SK-N-SH treated with all-trans-retinoic acid at 6 μM for 48 hours (cell line): ENCODE data around the gene QPCT.

ENCODE experiments used
- ATAC-seq: fragments of 200-7000 bp; cut with Tn5 transposase; 3 replicates; pipeline ENCODE4 v1.9.1; 2020; ENCODE audit warnings: mild to moderate bottlenecking, moderate library complexity
- ARNTL ChIP-seq: fragments of 450-650 bp; formaldehyde crosslinking; IDR thresholded peaks from 2 replicates; pipeline ENCODE4 v1.5.0; 2020; ENCODE audit warnings: low read depth, mild to moderate bottlenecking, moderate library complexity, borderline replicate concordance
- BACH2 ChIP-seq: fragments of 250-450 bp; sonication (Bioruptor Pico); IDR thresholded peaks from 2 replicates; pipeline ENCODE4 v1.9.0; 2021; ENCODE audit warnings: mild to moderate bottlenecking, borderline replicate concordance
- CREB5 ChIP-seq: fragments of 250-450 bp; sonication (Bioruptor Pico); IDR thresholded peaks from 2 replicates; pipeline ENCODE4 v1.5.1; 2020; ENCODE audit warnings: low read depth, mild to moderate bottlenecking, moderate library complexity
- CSDC2 ChIP-seq: fragments of 250-450 bp; sonication (Bioruptor Pico); IDR thresholded peaks from 2 replicates; pipeline ENCODE4 v1.5.0; 2020; ENCODE audit warnings: mild to moderate bottlenecking, moderate library complexity
- ESRRG ChIP-seq: fragments of 250-450 bp; sonication (Bioruptor Pico); IDR thresholded peaks from 2 replicates; pipeline ENCODE4 v1.6.1; 2021; ENCODE audit warnings: mild to moderate bottlenecking
- GLIS3 ChIP-seq: fragments of 250-450 bp; sonication (Bioruptor Pico); IDR thresholded peaks from 2 replicates; pipeline ENCODE4 v1.5.0; 2020; ENCODE audit warnings: mild to moderate bottlenecking, moderate library complexity
- ISL1 ChIP-seq: fragments of 250-450 bp; sonication (Bioruptor Pico); IDR thresholded peaks from 2 replicates; pipeline ENCODE4 v2.1.2; 2022; ENCODE audit warnings: mild to moderate bottlenecking, moderate library complexity
- PATZ1 ChIP-seq: fragments of 250-450 bp; sonication (Bioruptor Pico); IDR thresholded peaks from 2 replicates; pipeline ENCODE4 v1.8.0; 2020; ENCODE audit warnings: mild to moderate bottlenecking, moderate library complexity, borderline replicate concordance
- POU6F1 ChIP-seq: fragments of 250-450 bp; sonication (Bioruptor Pico); IDR thresholded peaks from 2 replicates; pipeline ENCODE4 v1.8.0; 2021; ENCODE audit warnings: low read depth, mild to moderate bottlenecking, moderate library complexity, borderline replicate concordance
- PPARA ChIP-seq: fragments of 250-450 bp; sonication (Bioruptor Pico); IDR thresholded peaks from 2 replicates; pipeline ENCODE4 v1.5.0; 2020; ENCODE audit warnings: mild to moderate bottlenecking, borderline replicate concordance
- RARB ChIP-seq: fragments of 250-450 bp; sonication (Bioruptor Pico); IDR thresholded peaks from 2 replicates; pipeline ENCODE4 v1.8.0; 2021; ENCODE audit warnings: mild to moderate bottlenecking, moderate library complexity
- TCF4 ChIP-seq: fragments of 250-450 bp; sonication (Bioruptor Pico); IDR thresholded peaks from 2 replicates; pipeline ENCODE4 v1.8.0; 2021; ENCODE audit warnings: mild to moderate bottlenecking, moderate library complexity, borderline replicate concordance
- TOX ChIP-seq: fragments of 250-450 bp; sonication (Bioruptor Pico); IDR thresholded peaks from 2 replicates; pipeline ENCODE4 v1.8.0; 2021; ENCODE audit warnings: mild to moderate bottlenecking, moderate library complexity, borderline replicate concordance
- TSHZ2 ChIP-seq: fragments of 250-450 bp; sonication (Bioruptor Pico); IDR thresholded peaks from 2 replicates; pipeline ENCODE4 v1.5.0; 2020; ENCODE audit warnings: mild to moderate bottlenecking, moderate library complexity
- ZC3H10 ChIP-seq: fragments of 250-450 bp; sonication (Bioruptor Pico); IDR thresholded peaks from 2 replicates; pipeline ENCODE4 v1.5.1; 2021; ENCODE audit warnings: mild to moderate bottlenecking, moderate library complexity
- ZFP3 ChIP-seq: fragments of 250-450 bp; sonication (Bioruptor Pico); IDR thresholded peaks from 2 replicates; pipeline ENCODE4 v1.5.0; 2020; ENCODE audit warnings: mild to moderate bottlenecking, moderate library complexity
- ZFP30 ChIP-seq: fragments of 450-650 bp; formaldehyde crosslinking; IDR thresholded peaks from 2 replicates; pipeline ENCODE4 v1.5.0; 2022; ENCODE audit warnings: mild to moderate bottlenecking, moderate library complexity
- ZNF565 ChIP-seq: fragments of 450-650 bp; formaldehyde crosslinking; conservative IDR thresholded peaks from 2 replicates; pipeline ENCODE4 v1.5.0; 2020; ENCODE audit warnings: low read depth, mild to moderate bottlenecking, moderate library complexity
- ZNF70 ChIP-seq: fragments of 450-650 bp; formaldehyde crosslinking; IDR thresholded peaks from 2 replicates; pipeline ENCODE4 v1.5.0; 2020; ENCODE audit warnings: mild to moderate bottlenecking, moderate library complexity
- ZNF8 ChIP-seq: fragments of 450-650 bp; formaldehyde crosslinking; IDR thresholded peaks from 2 replicates; pipeline ENCODE4 v1.5.0; 2020; ENCODE audit warnings: mild to moderate bottlenecking, moderate library complexity
- TF ChIP-seq, protein P1 (sequence below): fragments of 250-450 bp; sonication (Bioruptor Pico); IDR thresholded peaks from 2 replicates; pipeline ENCODE4 v1.5.1; 2021; ENCODE audit warnings: mild to moderate bottlenecking, moderate library complexity

The QPCT gene

GRCh38 chr2:37340637-37341036, 3.8 kb upstream of the QPCT start:
- ATAC-seq, result no peak
- TF ChIP-seq TSHZ2 (CRISPR knock-in tag) (no peak), CREB5 (CRISPR knock-in tag) (no peak), POU6F1 (CRISPR knock-in tag) (no peak), ZFP30 (CRISPR knock-in tag) (no peak), TOX (CRISPR knock-in tag) (no peak), BACH2 (no peak), ZNF8 (no peak)

GRCh38 chr2:37342591-37343220, 1.7 kb upstream of the QPCT start:
- ATAC-seq, result no peak
- TF ChIP-seq ESRRG (CRISPR knock-in tag) (no peak), ZNF8 (no peak), ZNF70 (CRISPR knock-in tag) (no peak), ZNF565 (CRISPR knock-in tag) (no peak), ISL1 (CRISPR knock-in tag) (no peak), PATZ1 (no peak), ZC3H10 (no peak), PPARA (CRISPR knock-in tag) (no peak), ARNTL (no peak), ZFP3 (CRISPR knock-in tag) (no peak), CSDC2 (CRISPR knock-in tag) (no peak), POU6F1 (CRISPR knock-in tag) (no peak), BACH2 (no peak), CREB5 (CRISPR knock-in tag) (no peak), TOX (CRISPR knock-in tag) (no peak), ZFP30 (CRISPR knock-in tag) (no peak), TCF4 (no peak), GLIS3 (CRISPR knock-in tag) (no peak), RARB (CRISPR knock-in tag) (no peak)
- TF ChIP-seq, protein P1, sequence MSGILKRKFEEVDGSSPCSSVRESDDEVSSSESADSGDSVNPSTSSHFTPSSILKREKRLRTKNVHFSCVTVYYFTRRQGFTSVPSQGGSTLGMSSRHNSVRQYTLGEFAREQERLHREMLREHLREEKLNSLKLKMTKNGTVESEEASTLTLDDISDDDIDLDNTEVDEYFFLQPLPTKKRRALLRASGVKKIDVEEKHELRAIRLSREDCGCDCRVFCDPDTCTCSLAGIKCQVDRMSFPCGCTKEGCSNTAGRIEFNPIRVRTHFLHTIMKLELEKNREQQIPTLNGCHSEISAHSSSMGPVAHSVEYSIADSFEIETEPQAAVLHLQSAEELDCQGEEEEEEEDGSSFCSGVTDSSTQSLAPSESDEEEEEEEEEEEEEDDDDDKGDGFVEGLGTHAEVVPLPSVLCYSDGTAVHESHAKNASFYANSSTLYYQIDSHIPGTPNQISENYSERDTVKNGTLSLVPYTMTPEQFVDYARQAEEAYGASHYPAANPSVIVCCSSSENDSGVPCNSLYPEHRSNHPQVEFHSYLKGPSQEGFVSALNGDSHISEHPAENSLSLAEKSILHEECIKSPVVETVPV (CRISPR knock-in tag), result no peak
